HS-5 (cell line): Measurements from ENCODE around the gene LRRC51.
"Not testable (repeated sequence)": the region's sequence is repeated elsewhere in the genome, so short reads cannot be mapped to it uniquely, and the experiment has no call there.

ENCODE experiments used
- DNase-seq: peaks from one replicate; pipeline ENCODE4 v3.0.0-alpha.2; 2012; ENCODE audit warnings: low read depth

The LRRC51 gene

GRCh38 chr11:72141066-72141465 is 60.4 kb downstream of the LRRC51 start:
- peak; percentile 96 for DNase-seq

DNA sequence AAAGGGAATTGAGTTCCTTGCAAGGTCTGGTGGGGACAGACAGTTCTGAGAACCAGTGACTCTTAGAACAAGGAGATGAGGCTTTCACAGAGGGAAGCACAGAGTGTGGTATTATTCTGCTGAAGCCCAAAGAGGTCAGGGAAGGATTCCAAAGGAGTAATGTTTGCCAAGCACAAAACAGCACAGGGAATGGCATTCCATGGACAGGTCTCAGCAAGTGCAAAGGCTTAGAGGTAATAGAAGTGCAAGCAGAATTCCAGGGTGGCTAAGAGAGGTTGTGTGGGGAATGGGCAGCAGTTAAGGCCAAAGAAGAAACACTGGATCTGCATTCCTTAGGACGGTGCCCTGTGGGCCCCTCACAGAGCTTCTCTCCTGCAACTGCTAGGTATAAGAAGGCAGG is 61.4 kb downstream of the LRRC51 start:
- not testable (repeated sequence) for DNase-seq

DNA sequence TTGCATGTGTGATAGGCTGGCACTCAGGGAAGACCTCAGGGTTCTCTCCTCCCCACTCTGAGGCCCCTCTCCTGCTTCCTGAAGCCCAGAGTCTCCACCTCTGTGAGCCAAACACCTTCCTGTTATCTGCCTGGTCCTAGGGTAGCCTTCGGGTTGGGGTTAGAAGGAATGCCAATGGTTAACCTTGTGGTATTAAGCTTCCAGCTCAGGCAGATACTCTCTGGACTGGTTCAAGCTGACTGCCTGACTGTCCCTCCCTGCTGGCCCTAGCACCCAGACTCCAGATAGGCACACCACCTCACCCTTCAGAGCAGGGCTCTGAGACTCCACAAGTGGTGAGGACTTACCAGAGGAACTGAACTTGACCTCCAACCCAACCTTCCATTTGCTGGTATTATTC is 61.9 kb downstream of the LRRC51 start:
- not testable (repeated sequence) for DNase-seq

GRCh38 chr11:72144807-72145565 is 64.3 kb downstream of the LRRC51 start:
- peak; percentile 97 for DNase-seq
